HCT116 (cell line): Measurements from ENCODE around the gene MBD3L2. TPM values are rescaled to one million over a fixed set of nuclear protein-coding genes. Genes with fewer than 3 reads are reported as not detected.

Experiments used
- ATAC-seq: fragments of 200-7000 bp; cut with Tn5 transposase; 2 replicates; pipeline ENCODE4 v1.9.1; 2020; ENCODE audit warnings: mild to moderate bottlenecking, moderate library complexity
- BruUV-seq: library from RNA; stranded (reverse); fragments of 400-500 nt; replicated peaks from 2 replicates; lab custom pipeline; 2021; lab: Mats Ljungman, UMichigan
- CTCF ChIA-PET: fragments of 300-600 bp; sonication (Branson Sonifier 250); formaldehyde crosslinking; loops from one replicate; lab custom pipeline; 2021; ENCODE audit warnings: antibody characterized with exemption; lab: Charles Lee
- POLR2A ChIA-PET: fragments of 300-600, 350-600 bp; sonication (Branson Sonifier 250); formaldehyde crosslinking; loops from one replicate; lab custom pipeline; 2021; ENCODE audit warnings: antibody characterized with exemption; lab: Charles Lee
- RAD21 ChIA-PET, 2 experiments: fragments of 300-600 bp; sonication (Branson Sonifier 250); formaldehyde crosslinking; loops; one replicate each; lab custom pipeline; 2023; ENCODE audit warnings: low total read pairs in 2 of 2; ENCODE audit not compliant: uncharacterized antibody in 2 of 2, unreplicated experiment in 2 of 2, low non-redundant PET in 1 of 2; lab: Charles Lee
- DNase-seq: peaks from one replicate; pipeline ENCODE4 v3.0.0-alpha.2; 2010; ENCODE audit warnings: low read depth, low spot score
- H2AFZ ChIP-seq: fragments of 200-600 bp; shearing (Covaris generic), sonication (generic); 2 replicates; pipeline ENCODE4 v1.6.1; 2017; ENCODE audit warnings: low read depth, mixed run types, mixed read lengths, antibody characterized with exemption, low read length; ENCODE audit not compliant: poor library complexity, severe bottlenecking
- H3K27ac ChIP-seq: 2 replicates; pipeline ENCODE4 v1.5.1; 2012; ENCODE audit warnings: low read depth, low read length
- H3K27me3 ChIP-seq: fragments of 200-600 bp; sonication (generic); 2 replicates; pipeline ENCODE4 v1.6.1; 2016; ENCODE audit warnings: mixed run types, low read length, mixed read lengths; ENCODE audit not compliant: insufficient read depth
- H3K36me3 ChIP-seq, 2 experiments: fragments of 200-500 bp in 1 of 2; fragments of 200-600 bp in 1 of 2; sonication (Bioruptor generic) in 1 of 2; sonication (generic) in 1 of 2; 2 replicates each; pipeline versions ENCODE4 v1.5.1 to v1.6.1; 2014 to 2016; ENCODE audit warnings: low read length in 2 of 2, inconsistent platforms in 1 of 2, mixed read lengths in 1 of 2, mixed run types in 1 of 2; ENCODE audit not compliant: insufficient read depth in 2 of 2, control insufficient read depth in 1 of 2
- H3K4me1 ChIP-seq, 2 experiments: fragments of 200-600 bp in 1 of 2; sonication (generic) in 1 of 2; 2 replicates each; pipeline versions ENCODE4 v1.5.1 to v1.6.1; 2012 to 2017; ENCODE audit warnings: low read length in 2 of 2, inconsistent platforms in 1 of 2, mild to moderate bottlenecking in 1 of 2, mixed read lengths in 1 of 2, mixed run types in 1 of 2, moderate library complexity in 1 of 2; ENCODE audit not compliant: insufficient read depth in 2 of 2, control insufficient read depth in 1 of 2
- H3K4me2 ChIP-seq: fragments of 200-600 bp; sonication (generic); 2 replicates; pipeline ENCODE4 v1.6.1; 2017; ENCODE audit warnings: mixed run types, low read length, mixed read lengths
- H3K4me3 ChIP-seq, 2 experiments: fragments of 200-600 bp in 1 of 2; sonication (generic) in 1 of 2; replicated peaks in 1 of 2; 2 replicates each; pipeline ENCODE4 v1.5.1; 2011 to 2016; ENCODE audit warnings: low read length in 2 of 2, control low read depth in 1 of 2, low read depth in 1 of 2, mild to moderate bottlenecking in 1 of 2, mixed read lengths in 1 of 2, mixed run types in 1 of 2
- H3K79me2 ChIP-seq: fragments of 200-600 bp; sonication (generic); 2 replicates; pipeline ENCODE4 v1.6.1; 2017; ENCODE audit warnings: mild to moderate bottlenecking, mixed run types, low read length, moderate library complexity, mixed read lengths; ENCODE audit not compliant: insufficient read depth
- H3K9ac ChIP-seq: fragments of 200-600 bp; sonication (generic); 2 replicates; pipeline ENCODE4 v1.6.1; 2016; ENCODE audit warnings: low read length, mixed read lengths
- H3K9me2 ChIP-seq: fragments of 200-600 bp; sonication (generic), shearing (Covaris generic); 2 replicates; pipeline ENCODE4 v1.6.1; 2017; ENCODE audit warnings: mixed run types, mild to moderate bottlenecking, moderate library complexity; ENCODE audit not compliant: insufficient read depth
- H3K9me3 ChIP-seq, 2 experiments: fragments of 200-500 bp in 1 of 2; fragments of 200-600 bp in 1 of 2; sonication (Bioruptor generic) in 1 of 2; sonication (generic) in 1 of 2; 2 replicates each; pipeline ENCODE4 v1.6.1; 2014 to 2017; ENCODE audit warnings: low read length in 2 of 2, mixed read lengths in 2 of 2, inconsistent platforms in 1 of 2, low read depth in 1 of 2, mild to moderate bottlenecking in 1 of 2, mixed run types in 1 of 2, moderate library complexity in 1 of 2; ENCODE audit not compliant: control insufficient read depth in 1 of 2, insufficient read depth in 1 of 2
- H4K20me1 ChIP-seq: fragments of 200-600 bp; sonication (generic), shearing (Covaris generic); 2 replicates; pipeline ENCODE4 v1.6.1; 2017; ENCODE audit warnings: mixed run types, mild to moderate bottlenecking, moderate library complexity; ENCODE audit not compliant: insufficient read depth
- CBX3 ChIP-seq: IDR thresholded peaks from 2 replicates; pipeline ENCODE4 v1.6.1; 2012; ENCODE audit warnings: low read depth
- CTCF ChIP-seq, 3 experiments: fragments of 200-600 bp in 1 of 3; sonication (generic) in 1 of 3; IDR thresholded peaks in 2 of 3; conservative IDR thresholded peaks in 1 of 3; 2 replicates each; pipeline ENCODE4 v1.5.1; 2012 to 2017; ENCODE audit warnings: low read depth in 2 of 3, low read length in 2 of 3, antibody characterized with exemption in 1 of 3, borderline replicate concordance in 1 of 3, control low read depth in 1 of 3, mild to moderate bottlenecking in 1 of 3, mixed read lengths in 1 of 3, mixed run types in 1 of 3, moderate library complexity in 1 of 3; ENCODE audit not compliant: insufficient read depth in 1 of 3
- EGR1 ChIP-seq: IDR thresholded peaks from 2 replicates; pipeline ENCODE4 v1.6.1; 2012; ENCODE audit warnings: low read depth
- EZH2 ChIP-seq: fragments of 200-600 bp; sonication (generic); IDR thresholded peaks from 2 replicates; pipeline ENCODE4 v1.6.1; 2017; ENCODE audit warnings: antibody characterized with exemption, mixed run types
- FOSL1 ChIP-seq: IDR thresholded peaks from 2 replicates; pipeline ENCODE4 v1.6.1; 2012; ENCODE audit warnings: low read depth
- POLR2A ChIP-seq: IDR thresholded peaks from 2 replicates; pipeline ENCODE4 v1.7.0; 2011; ENCODE audit warnings: borderline replicate concordance; ENCODE audit not compliant: insufficient read depth, insufficient read length; ENCODE audit errors: extremely low read depth
- POLR2AphosphoS5 ChIP-seq: IDR thresholded peaks from 2 replicates; pipeline ENCODE4 v1.6.1; 2011; ENCODE audit warnings: mild to moderate bottlenecking, low read depth, low read length, moderate library complexity
- RAD21 ChIP-seq: IDR thresholded peaks from 2 replicates; pipeline ENCODE4 v1.6.1; 2012; ENCODE audit warnings: low read depth, mild to moderate bottlenecking
- REST ChIP-seq: IDR thresholded peaks from 2 replicates; pipeline ENCODE4 v1.6.1; 2012; ENCODE audit warnings: low read depth
- SIN3A ChIP-seq: IDR thresholded peaks from 2 replicates; pipeline ENCODE4 v1.6.1; 2012; ENCODE audit warnings: low read depth
- SP1 ChIP-seq: IDR thresholded peaks from 2 replicates; pipeline ENCODE4 v1.6.1; 2012; ENCODE audit warnings: low read depth
- SRF ChIP-seq: IDR thresholded peaks from 2 replicates; pipeline ENCODE4 v1.6.1; 2012; ENCODE audit warnings: low read depth
- TCF7L2 ChIP-seq: IDR thresholded peaks from 2 replicates; pipeline ENCODE4 v1.7.0; 2011; ENCODE audit warnings: borderline replicate concordance, inconsistent platforms; ENCODE audit not compliant: insufficient read depth, insufficient read length; ENCODE audit errors: extremely low read depth
- YY1 ChIP-seq: IDR thresholded peaks from 2 replicates; pipeline ENCODE4 v1.6.1; 2011; ENCODE audit warnings: low read length, low read depth, moderate library complexity, mild to moderate bottlenecking; ENCODE audit not compliant: insufficient replicate concordance; ENCODE audit errors: extremely low read depth
- ZNF274 ChIP-seq: fragments of 200-500 bp; sonication (Bioruptor generic); IDR thresholded peaks from 2 replicates; pipeline ENCODE4 v1.6.1; 2014; ENCODE audit warnings: mild to moderate bottlenecking, low read depth, low read length, inconsistent platforms
- intact Hi-C: fragments of 100-400 bp; cut with micrococcal nuclease; formaldehyde crosslinking; loops from 2 replicates; pipeline ENCODE4 v1.10.0; 2022
- total RNA-seq: library from RNA; stranded (reverse); gene quantifications from one replicate; pipeline ENCODE4 v1.2.1, GENCODE V29; 2021; ENCODE audit not compliant: unreplicated experiment
- TF ChIP-seq, protein P1 (sequence below): IDR thresholded peaks from 2 replicates; pipeline ENCODE4 v1.6.1; 2012

MBD3L2 gene
- total RNA-seq, 1 experiment from 2014 or later, result not detected

- no peak overlapping the region for H3K4me2 ChIP-seq
- no peak overlapping the region for H2AFZ ChIP-seq
- H3K36me3 ChIP-seq, result no peaks in the 10 kb centered on the region
- H4K20me1 ChIP-seq, result no peaks in the 10 kb centered on the region
- ChIA-PET RAD21 (no interaction called here), POLR2A (no interaction called here), CTCF (no interaction called here)
- no peak overlapping the region for H3K27ac ChIP-seq
- H3K4me1 ChIP-seq, result no peaks in the 10 kb centered on the region
- no peaks in the 10 kb centered on the region for H3K27me3 ChIP-seq
- H3K9me2 ChIP-seq, result no peaks in the 10 kb centered on the region
- no peak for DNase-seq
- BruUV-seq, result no TSS peak
- intact Hi-C loops, result no loop called here
- H3K9ac ChIP-seq, result no peak overlapping the region
- ATAC-seq, result no peak
- H3K9me3 ChIP-seq, result no peaks in the 10 kb centered on the region
- no peak overlapping the region for H3K4me3 ChIP-seq
- H3K79me2 ChIP-seq, result no peaks in the 10 kb centered on the region
- TF ChIP-seq YY1 (no peak), POLR2A (no peak), SP1 (no peak), EGR1 (no peak), ZNF274 (no peak), TCF7L2 (no peak), CTCF (IDR thresholded peaks at IDR 0.05 in 2 of 3, conservative IDR thresholded peaks at IDR 0.05 in 1 of 3; ENCODE audit: borderline replicate concordance in 1 of 3, insufficient read depth in 1 of 3, low read depth in 2 of 3, low read length in 2 of 3) (no peak), FOSL1 (no peak), REST (no peak), SIN3A (no peak), CBX3 (no peak), RAD21 (no peak), POLR2AphosphoS5 (no peak), EZH2 (no peak), SRF (no peak)
- TF ChIP-seq, protein P1, sequence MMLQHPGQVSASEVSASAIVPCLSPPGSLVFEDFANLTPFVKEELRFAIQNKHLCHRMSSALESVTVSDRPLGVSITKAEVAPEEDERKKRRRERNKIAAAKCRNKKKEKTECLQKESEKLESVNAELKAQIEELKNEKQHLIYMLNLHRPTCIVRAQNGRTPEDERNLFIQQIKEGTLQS, result no peak
- TF ChIP-seq, all 23 proteins: peak for 0
Observed at GRCh38 chr19:7000816-7001215, 48.3 kb upstream of the MBD3L2 start.
